Endothelial cell of umbilical vein (primary cell): ENCODE results near the gene ACYP2. TPM values are rescaled to one million over a fixed set of nuclear protein-coding genes. Genes with fewer than 3 reads are reported as not detected.

Experiments used
- BruUV-seq: library from RNA; stranded (reverse); fragments of 400-500 nt; replicated peaks from 2 replicates; lab custom pipeline; 2021; lab: Mats Ljungman, UMichigan
- CTCF ChIA-PET: fragments of 300-600, 350-600 bp; sonication (Branson Sonifier 250); formaldehyde crosslinking; loops from one replicate; lab custom pipeline; 2021; ENCODE audit warnings: antibody characterized with exemption, inconsistent platforms; lab: Charles Lee
- POLR2A ChIA-PET: fragments of 300-600, 350-600 bp; sonication (Branson Sonifier 250); formaldehyde crosslinking; loops from one replicate; lab custom pipeline; 2021; ENCODE audit warnings: antibody characterized with exemption, inconsistent platforms; lab: Charles Lee
- DNase-seq: peaks from one replicate; pipeline ENCODE4 v3.0.0-alpha.2; 2011; ENCODE audit warnings: low read depth, low spot score
- FAIRE-seq: peaks from 2 replicates; lab custom pipeline; 2011; peaks lifted over from hg19 to GRCh38; lab: Jason Lieb, UNC
- H2AFZ ChIP-seq: 2 replicates; pipeline ENCODE4 v1.6.0; 2012; ENCODE audit warnings: low read depth, low read length, control low read depth, inconsistent platforms
- H3K27ac ChIP-seq: 2 replicates; pipeline ENCODE4 v1.5.1; 2011; ENCODE audit warnings: low read depth, mild to moderate bottlenecking, control low read depth, low read length, moderate library complexity; ENCODE audit not compliant: insufficient read depth
- H3K27me3 ChIP-seq, 2 experiments: 2 replicates each; pipeline versions ENCODE4 v1.6.0 to v1.6.1; 2011; ENCODE audit warnings: low read length in 2 of 2, mixed read lengths in 1 of 2; ENCODE audit not compliant: control insufficient read depth in 2 of 2, insufficient read depth in 2 of 2
- H3K36me3 ChIP-seq, 2 experiments: 2 replicates in 1 of 2; 3 replicates in 1 of 2; pipeline ENCODE4 v1.5.1; 2011; ENCODE audit warnings: low read length in 2 of 2, mild to moderate bottlenecking in 1 of 2, moderate library complexity in 1 of 2; ENCODE audit not compliant: control insufficient read depth in 2 of 2, insufficient read depth in 2 of 2; ENCODE audit errors: extremely low read depth in 1 of 2
- H3K4me1 ChIP-seq: 3 replicates; pipeline ENCODE4 v1.5.1; 2011; ENCODE audit warnings: mild to moderate bottlenecking, low read length; ENCODE audit not compliant: control insufficient read depth, insufficient read depth; ENCODE audit errors: extremely low read depth
- H3K4me2 ChIP-seq: 2 replicates; pipeline ENCODE4 v1.6.1; 2011; ENCODE audit warnings: low read length, control low read depth, mixed read lengths; ENCODE audit not compliant: insufficient read depth
- H3K4me3 ChIP-seq, 3 experiments: fragments of 200-600 bp in 1 of 3; sonication (generic), shearing (Covaris generic) in 1 of 3; replicated peaks in 1 of 3; 2 replicates each; pipeline ENCODE4 v1.5.1; 2011 to 2016; ENCODE audit warnings: control low read depth in 3 of 3, low read length in 3 of 3, mild to moderate bottlenecking in 2 of 3, inconsistent platforms in 1 of 3, low read depth in 1 of 3, moderate library complexity in 1 of 3; ENCODE audit not compliant: insufficient read depth in 1 of 3
- H3K79me2 ChIP-seq: 2 replicates; pipeline ENCODE4 v1.6.0; 2012; ENCODE audit warnings: low read length, inconsistent platforms; ENCODE audit not compliant: control insufficient read depth, insufficient read depth
- H3K9ac ChIP-seq: replicated peaks from 2 replicates; pipeline ENCODE3; 2011; ENCODE audit warnings: low read length, control low read depth; ENCODE audit not compliant: insufficient read depth; ENCODE audit errors: extremely low read depth
- H3K9me1 ChIP-seq: replicated peaks from 3 replicates; pipeline ENCODE4 v1.6.0; 2011; ENCODE audit warnings: mild to moderate bottlenecking, low read length; ENCODE audit not compliant: control insufficient read depth, insufficient read depth; ENCODE audit errors: extremely low read depth
- H3K9me3 ChIP-seq: replicated peaks from 2 replicates; pipeline ENCODE4 v1.5.1; 2012; ENCODE audit warnings: low read length, inconsistent platforms; ENCODE audit not compliant: control insufficient read depth, insufficient read depth
- H4K20me1 ChIP-seq: replicated peaks from 2 replicates; pipeline ENCODE3; 2011; ENCODE audit warnings: mild to moderate bottlenecking, low read length; ENCODE audit not compliant: control insufficient read depth, insufficient read depth; ENCODE audit errors: extremely low read depth
- CTCF ChIP-seq, 2 donors: IDR thresholded peaks; 1 replicate in 1 of 2; 2 replicates in 1 of 2; pipeline ENCODE4 v1.5.1; 2011; ENCODE audit warnings: low read length in 2 of 2, mild to moderate bottlenecking in 2 of 2, moderate library complexity in 2 of 2, control low read depth in 1 of 2, inconsistent platforms in 1 of 2, low read depth in 1 of 2; ENCODE audit not compliant: insufficient read depth in 1 of 2; ENCODE audit errors: extremely low read depth in 1 of 2
- EZH2 ChIP-seq: IDR thresholded peaks from 2 replicates; pipeline ENCODE4 v1.6.1; 2012; ENCODE audit warnings: borderline replicate concordance, low read depth, mild to moderate bottlenecking, moderate library complexity, low read length, inconsistent platforms; ENCODE audit not compliant: severe bottlenecking
- FOS ChIP-seq: IDR thresholded peaks from 2 replicates; pipeline ENCODE4 v1.6.1; 2011; ENCODE audit warnings: mild to moderate bottlenecking, low read length, moderate library complexity, borderline replicate concordance; ENCODE audit not compliant: insufficient read depth
- GATA2 ChIP-seq: IDR thresholded peaks from 2 replicates; pipeline ENCODE4 v1.7.0; 2011; ENCODE audit warnings: low read depth, mild to moderate bottlenecking, moderate library complexity, mixed read lengths, low read length; ENCODE audit not compliant: insufficient read length, insufficient read depth
- JUN ChIP-seq: IDR thresholded peaks from 2 replicates; pipeline ENCODE4 v1.6.1; 2011; ENCODE audit warnings: borderline replicate concordance, low read depth; ENCODE audit not compliant: insufficient read length, insufficient read depth
- MAX ChIP-seq: IDR thresholded peaks from 2 replicates; pipeline ENCODE4 v1.6.1; 2011; ENCODE audit not compliant: insufficient read depth, insufficient read length
- MYC ChIP-seq: IDR thresholded peaks from one replicate; pipeline ENCODE4 v1.6.1; 2011; ENCODE audit warnings: mild to moderate bottlenecking, low read depth, low read length
- POLR2A ChIP-seq: IDR thresholded peaks from 2 replicates; pipeline ENCODE4 v1.6.1; 2012; ENCODE audit warnings: low read depth, mild to moderate bottlenecking, control low read depth, low read length
- POLR2AphosphoS5 ChIP-seq: IDR thresholded peaks from 2 replicates; pipeline ENCODE4 v1.6.1; 2012; ENCODE audit warnings: low read depth, mild to moderate bottlenecking, control low read depth, low read length, moderate library complexity; ENCODE audit not compliant: insufficient read depth
- dilution Hi-C: fragments of 300-500 bp; cut with MboI; formaldehyde crosslinking; loops from one replicate; pipeline ENCODE4 v1.15.0; 2019; ENCODE audit warnings: low sequenced_read_pairs; ENCODE audit not compliant: extremely low pct_ligation_motif_present
- intact Hi-C: fragments of 100-400 bp; cut with micrococcal nuclease; formaldehyde crosslinking; loops from one replicate; pipeline ENCODE4 v1.10.0; 2022
- polyA plus RNA-seq, 4 experiments: library from polyadenylated mRNA; depleted of rRNA in 3 of 4; stranded (reverse) in 3 of 4; unstranded in 1 of 4; fragments of >200 nt; gene quantifications; 2 replicates each; pipeline versions ENCODE4 v1.2.1 to v1.2.3, GENCODE V29; 2011 to 2012; ENCODE audit warnings: missing spikeins in 1 of 4
- total RNA-seq: library from RNA; stranded (reverse); gene quantifications from 2 replicates; pipeline ENCODE4 v1.2.3, GENCODE V29; 2021

Gene ACYP2
- total and polyA plus RNA-seq, 2 donors (not counting 3 experiments of a cell fraction or from before 2014, with no cell fraction given), result 3.9 to 7.9 TPM

DNA sequence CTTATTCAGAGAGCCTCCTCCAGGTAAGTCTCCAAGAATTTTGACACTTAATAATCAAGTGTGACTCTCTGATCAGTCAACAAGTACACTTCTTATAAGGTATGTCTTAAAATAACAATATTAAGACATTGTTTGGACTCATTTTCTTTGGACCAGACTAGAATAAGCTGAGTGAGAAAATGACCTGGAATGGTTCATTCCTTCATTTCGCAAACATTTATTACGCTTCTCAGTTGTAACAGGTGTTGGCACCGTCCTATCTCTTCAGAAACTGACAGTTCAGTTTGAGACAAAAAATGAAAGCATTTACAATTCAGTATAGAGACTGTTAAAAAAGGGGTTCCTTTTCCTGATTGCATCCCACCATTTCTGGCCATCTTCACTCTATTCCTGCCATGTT lies 94.0 kb downstream of the ACYP2 start:
- Histone ChIP-seq H3K4me1 (peaks cover 7% of the 10 kb centered on the region), H3K4me2 (no peak overlapping the region), H3K4me3 (no peak overlapping the region), H3K27ac (no peak overlapping the region), H3K9me3 (no peaks in the 10 kb centered on the region), H3K27me3 (no peaks in the 10 kb centered on the region), H3K9ac (no peak overlapping the region), H3K36me3 (no peaks in the 10 kb centered on the region), H3K9me1 (no peaks in the 10 kb centered on the region), H2AFZ (no peak overlapping the region), H4K20me1 (no peaks in the 10 kb centered on the region), H3K79me2 (no peaks in the 10 kb centered on the region)
- BruUV-seq, result no TSS peak
- CTCF ChIA-PET, result interaction anchor here (1.6 to 2.1 kb wide), 2 partner anchors 14 to 495 kb away, joined by 3 to 5 read pairs; no protein-coding TSS in a partner anchor
- FAIRE-seq, result no peak
- POLR2A ChIA-PET, result no interaction called here
- intact Hi-C loops, result loop anchor here (5.0 to 10.0 kb wide), 3 partner anchors 208 to 495 kb away; no protein-coding TSS in a partner anchor
- no peak for TF ChIP-seq MYC
- TF ChIP-seq EZH2, result no peak
- dilution Hi-C loops, result no loop called here
- DNase-seq, result no peak

- no TSS peak for BruUV-seq
- Histone ChIP-seq H3K4me1 (peaks cover 5% of the 10 kb centered on the region), H3K4me2 (no peak overlapping the region), H2AFZ (no peak overlapping the region), H3K4me3 (no peak overlapping the region), H3K9me3 (no peaks in the 10 kb centered on the region), H3K27me3 (no peaks in the 10 kb centered on the region), H3K9me1 (no peaks in the 10 kb centered on the region), H3K79me2 (no peaks in the 10 kb centered on the region), H3K36me3 (no peaks in the 10 kb centered on the region), H3K9ac (no peak overlapping the region), H3K27ac (no peak overlapping the region), H4K20me1 (no peaks in the 10 kb centered on the region)
- POLR2A ChIA-PET, result no interaction called here
- FAIRE-seq (no peak), DNase-seq (no peak)
- dilution Hi-C loops, result no loop called here
- intact Hi-C loops, result no loop called here
- CTCF ChIA-PET, result interaction anchor here (0.9 to 1.2 kb wide), 3 partner anchors 12 to 290 kb away, joined by 3 read pairs; no protein-coding TSS in a partner anchor
- no peak for TF ChIP-seq GATA2
- no peak for TF ChIP-seq FOS
- TF ChIP-seq POLR2AphosphoS5, result no peak
- TF ChIP-seq MAX, result no peak
- TF ChIP-seq POLR2A, result no peak
- TF ChIP-seq JUN, result no peak
- TF ChIP-seq CTCF (IDR thresholded peaks at IDR 0.05; ENCODE audit: extremely low read depth in 1 of 2, insufficient read depth in 1 of 2, low read depth in 1 of 2, low read length in 2 of 2), result no peak
- no peak for TF ChIP-seq MYC
- no peak for TF ChIP-seq EZH2
These were observed 97.0 kb downstream of the ACYP2 start for GRCh38 chr2:54212456-54212855.
